ENCODE data around the gene TPRN. TPM values are rescaled to one million over a fixed set of nuclear protein-coding genes. Genes with fewer than 3 reads are reported as not detected.

The TPRN gene
- polyA plus RNA-seq, 1 donor: 32.1 TPM

GRCh38 chr9:137235424-137236237 lies 35.1 kb upstream of the TPRN start:
- Histone ChIP-seq H3K4me1 (ENCODE audit: control insufficient read depth, insufficient read depth, low read length) (peaks cover 63% of the 10 kb centered on the region), H3K9me3 (ENCODE audit: control insufficient read depth, low read depth, low read length) (peaks cover 24% of the 10 kb centered on the region), H3K27me3 (ENCODE audit: control insufficient read depth, insufficient read depth, low read length) (no peaks in the 10 kb centered on the region), H3K27ac (ENCODE audit: low read length) (peak overlapping the region; percentile 95), H3K36me3 (ENCODE audit: control insufficient read depth, insufficient read depth, low read length) (peaks cover 18% of the 10 kb centered on the region), H3K4me3 (ENCODE audit: low read length) (peak overlapping the region; percentile 80)
- WGBS (ENCODE audit: insufficient coverage, low lambda C conversion rate): no CpG with 5 or more reads among the region's 35 CpGs
- peak in 1 of 2 donors; percentile 68 for DNase-seq

DNA sequence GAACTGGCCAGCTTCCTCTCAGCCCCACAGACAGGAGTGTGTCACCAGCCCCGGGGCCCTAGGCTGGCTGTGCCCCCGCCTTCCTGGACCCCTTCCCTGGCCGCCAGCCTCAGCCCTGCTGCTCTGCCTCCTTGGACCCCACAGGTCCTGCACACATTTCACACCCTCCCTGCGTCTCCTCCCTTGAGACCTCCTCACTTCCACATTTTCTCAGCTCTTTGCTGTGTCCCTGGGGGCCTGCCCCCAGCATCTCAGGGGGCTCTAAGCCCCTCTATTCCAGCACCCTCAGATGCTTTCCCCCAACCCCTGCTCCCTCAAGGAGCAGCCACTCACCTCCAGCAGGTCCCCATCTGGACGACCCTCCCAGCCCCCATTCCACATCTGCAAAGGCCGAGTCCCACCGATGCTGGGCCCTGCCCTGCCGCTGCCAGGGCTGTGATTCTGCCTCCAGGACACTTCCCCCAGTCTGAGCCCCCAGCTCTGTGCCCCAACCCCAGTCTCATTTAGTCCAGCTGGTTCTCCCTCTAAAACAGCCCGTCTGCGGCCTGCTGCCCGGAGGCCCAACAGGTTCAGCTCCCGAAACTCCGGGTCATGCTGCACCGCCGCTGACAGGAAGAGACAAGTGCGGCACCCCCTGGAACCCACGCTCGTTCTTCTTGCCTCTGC lies 34.4 kb upstream of the TPRN start:
- H3K4me1 ChIP-seq (ENCODE audit: control insufficient read depth, insufficient read depth, low read length): peaks cover 71% of the 10 kb centered on the region
- peak in 1 of 2 donors; percentile 28 for DNase-seq
- no peaks in the 10 kb centered on the region for H3K27me3 ChIP-seq (ENCODE audit: control insufficient read depth, insufficient read depth, low read length)
- peak overlapping the region; percentile 95 for H3K27ac ChIP-seq (ENCODE audit: low read length)
- no CpG with 5 or more reads among the region's 18 CpGs for WGBS (ENCODE audit: insufficient coverage, low lambda C conversion rate)
- peak overlapping the region; percentile 80 for H3K4me3 ChIP-seq (ENCODE audit: low read length)
- peaks cover 18% of the 10 kb centered on the region for H3K36me3 ChIP-seq (ENCODE audit: control insufficient read depth, insufficient read depth, low read length)
- H3K9me3 ChIP-seq (ENCODE audit: control insufficient read depth, low read depth, low read length): peaks cover 24% of the 10 kb centered on the region

DNA sequence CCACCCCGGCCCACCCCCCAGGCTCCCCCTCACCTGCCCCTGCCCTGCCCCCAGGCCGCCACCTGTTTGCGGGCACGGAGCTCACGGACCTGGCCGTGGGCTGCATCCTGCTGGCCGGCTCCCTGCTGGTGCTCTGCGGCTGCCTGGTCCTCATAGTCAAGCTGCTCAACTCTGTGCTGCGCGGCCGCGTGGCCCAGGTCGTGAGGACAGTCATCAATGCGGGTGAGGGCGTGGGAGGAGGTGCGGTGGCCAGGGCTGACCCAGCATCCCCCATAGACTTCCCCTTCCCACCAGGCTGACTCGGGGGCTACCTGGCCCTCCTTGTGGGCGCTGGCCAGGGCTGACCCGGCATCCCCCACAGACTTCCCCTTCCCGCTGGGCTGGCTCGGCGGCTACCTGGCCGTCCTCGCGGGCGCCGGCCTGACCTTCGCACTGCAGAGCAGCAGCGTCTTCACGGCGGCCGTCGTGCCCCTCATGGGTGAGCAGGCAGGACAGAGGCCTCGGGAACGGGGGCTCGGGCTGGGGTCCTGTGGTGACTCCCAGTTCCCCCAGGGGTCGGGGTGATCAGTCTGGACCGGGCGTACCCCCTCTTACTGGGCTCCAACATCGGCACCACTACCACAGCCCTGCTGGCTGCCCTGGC lies 33.6 kb upstream of the TPRN start:
- Histone ChIP-seq H3K36me3 (ENCODE audit: control insufficient read depth, insufficient read depth, low read length) (peaks cover 18% of the 10 kb centered on the region), H3K9me3 (ENCODE audit: control insufficient read depth, low read depth, low read length) (peaks cover 24% of the 10 kb centered on the region), H3K4me3 (ENCODE audit: low read length) (peak overlapping the region; percentile 80), H3K27me3 (ENCODE audit: control insufficient read depth, insufficient read depth, low read length) (no peaks in the 10 kb centered on the region), H3K27ac (ENCODE audit: low read length) (peak overlapping the region; percentile 95), H3K4me1 (ENCODE audit: control insufficient read depth, insufficient read depth, low read length) (peaks cover 72% of the 10 kb centered on the region)
- DNase-seq: peak in 1 of 2 donors; percentile 48
- no CpG with 5 or more reads among the region's 40 CpGs for WGBS (ENCODE audit: insufficient coverage, low lambda C conversion rate)

DNA sequence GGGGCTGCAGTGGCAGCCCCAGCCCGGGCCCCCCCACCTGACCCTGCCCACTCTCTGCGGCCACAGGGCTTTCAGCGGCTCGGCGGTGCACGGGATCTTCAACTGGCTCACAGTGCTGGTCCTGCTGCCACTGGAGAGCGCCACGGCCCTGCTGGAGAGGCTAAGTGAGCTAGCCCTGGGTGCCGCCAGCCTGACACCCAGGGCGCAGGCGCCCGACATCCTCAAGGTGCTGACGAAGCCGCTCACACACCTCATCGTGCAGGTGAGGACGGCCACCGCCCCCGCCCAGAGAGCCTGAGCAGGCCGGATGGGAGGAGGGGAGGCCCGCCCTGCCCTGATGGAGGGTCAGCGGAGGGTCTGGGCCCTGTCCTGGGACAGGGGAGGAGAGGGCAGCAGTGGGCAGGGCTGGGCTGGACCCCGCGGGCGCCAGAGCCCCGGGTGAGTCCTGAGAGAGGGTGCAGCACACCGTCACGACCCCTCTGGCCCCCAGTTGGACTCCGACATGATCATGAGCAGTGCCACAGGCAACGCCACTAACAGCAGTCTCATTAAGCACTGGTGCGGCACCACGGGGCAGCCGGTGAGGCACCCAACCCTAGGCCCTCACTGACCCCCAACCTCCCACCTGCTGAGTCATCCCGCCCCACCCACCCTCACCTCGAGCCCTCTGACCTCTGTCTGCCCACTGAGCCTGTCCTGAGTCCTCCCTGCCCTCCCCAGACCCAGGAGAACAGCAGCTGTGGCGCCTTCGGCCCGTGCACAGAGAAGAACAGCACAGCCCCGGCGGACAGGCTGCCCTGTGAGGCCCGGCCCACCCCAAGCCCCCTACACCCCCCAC lies 32.8 kb upstream of the TPRN start:
- no CpG with 5 or more reads among the region's 40 CpGs for WGBS (ENCODE audit: insufficient coverage, low lambda C conversion rate)
- H3K36me3 ChIP-seq (ENCODE audit: control insufficient read depth, insufficient read depth, low read length): peaks cover 18% of the 10 kb centered on the region
- H3K27ac ChIP-seq (ENCODE audit: low read length): peak overlapping the region; percentile 40
- peak overlapping the region; percentile 43 for H3K4me3 ChIP-seq (ENCODE audit: low read length)
- H3K9me3 ChIP-seq (ENCODE audit: control insufficient read depth, low read depth, low read length): peaks cover 28% of the 10 kb centered on the region
- peaks cover 72% of the 10 kb centered on the region for H3K4me1 ChIP-seq (ENCODE audit: control insufficient read depth, insufficient read depth, low read length)
- peak in 1 of 2 donors; percentile 41 for DNase-seq
- H3K27me3 ChIP-seq (ENCODE audit: control insufficient read depth, insufficient read depth, low read length): no peaks in the 10 kb centered on the region

DNA sequence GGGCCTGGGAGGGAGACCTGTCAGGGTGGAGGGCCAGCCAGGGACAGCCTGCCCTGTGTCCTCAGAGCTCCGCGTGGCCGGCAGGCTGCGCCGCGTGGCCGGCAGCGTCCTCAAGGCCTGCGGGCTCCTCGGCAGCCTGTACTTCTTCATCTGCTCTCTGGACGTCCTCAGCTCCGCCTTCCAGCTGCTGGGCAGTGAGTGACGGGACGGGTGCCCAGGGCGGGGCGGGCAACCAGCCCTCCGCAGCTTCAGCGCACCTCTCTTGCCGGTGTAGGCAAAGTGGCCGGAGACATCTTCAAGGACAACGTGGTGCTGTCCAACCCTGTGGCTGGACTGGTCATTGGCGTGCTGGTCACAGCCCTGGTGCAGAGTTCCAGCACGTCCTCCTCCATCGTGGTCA lies 32.0 kb upstream of the TPRN start:
- no CpG with 5 or more reads among the region's 24 CpGs for WGBS (ENCODE audit: insufficient coverage, low lambda C conversion rate)
- Histone ChIP-seq H3K9me3 (ENCODE audit: control insufficient read depth, low read depth, low read length) (peaks cover 32% of the 10 kb centered on the region), H3K4me1 (ENCODE audit: control insufficient read depth, insufficient read depth, low read length) (peaks cover 70% of the 10 kb centered on the region), H3K27me3 (ENCODE audit: control insufficient read depth, insufficient read depth, low read length) (no peaks in the 10 kb centered on the region), H3K27ac (ENCODE audit: low read length) (peak overlapping the region; percentile 91), H3K36me3 (ENCODE audit: control insufficient read depth, insufficient read depth, low read length) (peaks cover 18% of the 10 kb centered on the region), H3K4me3 (ENCODE audit: low read length) (peak overlapping the region; percentile 20)
- no peak for DNase-seq

DNA sequence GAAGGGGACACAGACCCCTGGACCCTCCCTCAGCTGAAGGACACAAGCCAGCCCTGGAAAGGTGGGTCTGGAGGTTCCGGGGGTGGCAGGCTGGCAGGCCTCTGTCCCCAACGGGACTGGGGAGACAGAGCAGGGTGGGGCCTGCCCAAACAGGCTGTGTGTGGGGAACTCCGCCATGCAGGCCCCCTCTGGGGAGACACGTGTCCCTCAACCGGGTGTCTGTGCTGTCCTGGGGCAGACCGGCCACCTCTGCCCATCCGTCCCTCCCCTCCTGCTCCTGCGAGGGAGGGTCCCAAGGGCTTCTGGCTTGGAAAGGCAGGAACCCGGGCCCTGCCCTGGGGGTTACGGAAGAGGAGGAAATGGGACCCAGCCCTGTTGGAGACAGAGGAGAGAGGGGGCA lies 31.6 kb upstream of the TPRN start:
- H3K4me3 ChIP-seq (ENCODE audit: low read length): peak overlapping the region; percentile 20
- H3K9me3 ChIP-seq (ENCODE audit: control insufficient read depth, low read depth, low read length): peaks cover 32% of the 10 kb centered on the region
- peak overlapping the region; percentile 91 for H3K27ac ChIP-seq (ENCODE audit: low read length)
- peaks cover 70% of the 10 kb centered on the region for H3K4me1 ChIP-seq (ENCODE audit: control insufficient read depth, insufficient read depth, low read length)
- peaks cover 18% of the 10 kb centered on the region for H3K36me3 ChIP-seq (ENCODE audit: control insufficient read depth, insufficient read depth, low read length)
- H3K27me3 ChIP-seq (ENCODE audit: control insufficient read depth, insufficient read depth, low read length): no peaks in the 10 kb centered on the region
- peak in 1 of 2 donors; percentile 30 for DNase-seq
- WGBS (ENCODE audit: insufficient coverage, low lambda C conversion rate): no CpG with 5 or more reads among the region's 10 CpGs

- Histone ChIP-seq H3K9me3 (ENCODE audit: control insufficient read depth, low read depth, low read length) (peaks cover 32% of the 10 kb centered on the region), H3K27ac (ENCODE audit: low read length) (peak overlapping the region; percentile 91), H3K36me3 (ENCODE audit: control insufficient read depth, insufficient read depth, low read length) (peaks cover 18% of the 10 kb centered on the region), H3K4me3 (ENCODE audit: low read length) (peak overlapping the region; percentile 20), H3K27me3 (ENCODE audit: control insufficient read depth, insufficient read depth, low read length) (no peaks in the 10 kb centered on the region), H3K4me1 (ENCODE audit: control insufficient read depth, insufficient read depth, low read length) (peaks cover 70% of the 10 kb centered on the region)
- WGBS (ENCODE audit: insufficient coverage, low lambda C conversion rate): no CpG with 5 or more reads among the region's 23 CpGs
- peak in 1 of 2 donors; percentile 27 for DNase-seq
Observed at GRCh38 chr9:137231372-137232039, 31.0 kb upstream of the TPRN start.

DNA sequence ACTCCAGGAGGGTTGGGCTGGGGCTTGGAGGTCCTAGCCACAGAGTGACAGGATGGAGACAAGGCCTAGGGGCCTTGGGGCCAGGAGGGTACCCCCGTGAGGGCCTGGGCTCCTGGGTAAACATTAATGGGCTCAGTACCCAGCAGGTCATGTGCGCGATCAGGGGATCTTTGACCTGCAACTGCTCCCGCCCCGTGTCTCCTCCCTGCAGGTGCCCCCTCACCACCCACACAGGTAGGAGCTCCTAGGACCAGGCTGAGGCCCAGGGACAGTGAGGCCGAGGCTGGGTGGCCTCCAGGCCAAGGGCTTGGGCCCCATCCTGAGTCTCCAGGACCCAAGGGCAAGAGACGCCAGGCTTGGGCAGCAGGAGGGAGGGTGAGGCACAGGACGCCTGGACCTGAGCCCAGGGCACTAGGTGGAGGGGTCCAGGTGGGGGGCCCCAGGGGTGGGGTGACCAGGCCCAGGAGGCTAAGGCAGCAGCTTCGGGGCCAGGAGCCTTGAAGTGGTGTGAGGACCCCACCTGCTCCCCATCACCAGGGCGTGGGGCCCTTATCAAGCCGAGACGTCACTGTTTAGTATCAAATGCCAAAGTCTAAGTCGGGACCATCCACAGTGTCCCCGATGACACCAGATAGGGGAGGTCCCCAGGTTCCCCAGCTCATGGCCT lies 30.3 kb upstream of the TPRN start, which contains the start of gene SLC34A3:
Gene SLC34A3, plus strand, starts transcription at position 197 of the 667 bp plus-strand sequence. CDS start 802 bp downstream, outside the sequence.
- peak; percentile 94 to 97 for DNase-seq
- WGBS (ENCODE audit: insufficient coverage, low lambda C conversion rate): no CpG with 5 or more reads among the region's 14 CpGs
- Histone ChIP-seq H3K4me3 (ENCODE audit: low read length) (peak within 1 kb of the TSS; percentile 21), H3K36me3 (ENCODE audit: control insufficient read depth, insufficient read depth, low read length) (peaks cover 18% of the 10 kb centered on the region), H3K4me1 (ENCODE audit: control insufficient read depth, insufficient read depth, low read length) (peaks cover 77% of the 10 kb centered on the region), H3K9me3 (ENCODE audit: control insufficient read depth, low read depth, low read length) (peaks cover 28% of the 10 kb centered on the region), H3K27me3 (ENCODE audit: control insufficient read depth, insufficient read depth, low read length) (no peaks in the 10 kb centered on the region), H3K27ac (ENCODE audit: low read length) (peak within 1 kb of the TSS; percentile 91)

All from large intestine (tissue), 3 donors.